ENCODE measurements around the gene IQCF6. TPM values are rescaled to one million over a fixed set of nuclear protein-coding genes. Genes with fewer than 3 reads are reported as not detected.
"Not testable (repeated sequence)": the region's sequence is repeated elsewhere in the genome, so short reads cannot be mapped to it uniquely, and the experiment has no call there.

Gene IQCF6
- total and polyA plus RNA-seq, 7 donors: not detected

DNA sequence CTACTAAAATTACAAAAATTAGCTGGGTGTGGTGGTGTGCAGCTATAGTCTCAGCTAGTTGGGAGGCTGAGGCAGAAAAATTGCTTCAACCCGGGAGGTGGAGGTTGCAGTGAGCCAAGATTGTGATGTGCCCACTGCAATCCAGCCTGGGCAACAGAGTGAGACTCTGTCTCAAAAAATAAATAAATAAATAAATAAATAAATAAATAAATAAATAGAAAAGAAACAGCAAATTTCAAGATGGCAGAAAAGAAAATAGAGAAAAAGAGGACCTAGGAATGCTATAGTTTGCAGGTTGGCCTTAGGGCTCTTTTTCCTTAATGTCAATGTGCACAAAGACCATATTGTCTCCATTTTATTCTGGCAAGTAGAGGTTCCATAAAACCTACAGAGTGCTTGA, 28.2 kb downstream of the IQCF6 start:
- no peak for DNase-seq
- intact Hi-C loops (cut with DNase I): no loop called here
- Histone ChIP-seq H3K9me3 (no peaks in the 10 kb centered on the region), H3K27ac (no peak overlapping the region), H3K4me1 (no peaks in the 10 kb centered on the region), H3K36me3 (ENCODE audit: insufficient read depth in 1 of 2, low read depth in 1 of 2) (no peaks in the 10 kb centered on the region), H3K27me3 (ENCODE audit: insufficient read depth in 3 of 3, low read length in 2 of 3) (no peaks in the 10 kb centered on the region), H3K4me3 (no peak overlapping the region)
- TF ChIP-seq, protein P1, sequence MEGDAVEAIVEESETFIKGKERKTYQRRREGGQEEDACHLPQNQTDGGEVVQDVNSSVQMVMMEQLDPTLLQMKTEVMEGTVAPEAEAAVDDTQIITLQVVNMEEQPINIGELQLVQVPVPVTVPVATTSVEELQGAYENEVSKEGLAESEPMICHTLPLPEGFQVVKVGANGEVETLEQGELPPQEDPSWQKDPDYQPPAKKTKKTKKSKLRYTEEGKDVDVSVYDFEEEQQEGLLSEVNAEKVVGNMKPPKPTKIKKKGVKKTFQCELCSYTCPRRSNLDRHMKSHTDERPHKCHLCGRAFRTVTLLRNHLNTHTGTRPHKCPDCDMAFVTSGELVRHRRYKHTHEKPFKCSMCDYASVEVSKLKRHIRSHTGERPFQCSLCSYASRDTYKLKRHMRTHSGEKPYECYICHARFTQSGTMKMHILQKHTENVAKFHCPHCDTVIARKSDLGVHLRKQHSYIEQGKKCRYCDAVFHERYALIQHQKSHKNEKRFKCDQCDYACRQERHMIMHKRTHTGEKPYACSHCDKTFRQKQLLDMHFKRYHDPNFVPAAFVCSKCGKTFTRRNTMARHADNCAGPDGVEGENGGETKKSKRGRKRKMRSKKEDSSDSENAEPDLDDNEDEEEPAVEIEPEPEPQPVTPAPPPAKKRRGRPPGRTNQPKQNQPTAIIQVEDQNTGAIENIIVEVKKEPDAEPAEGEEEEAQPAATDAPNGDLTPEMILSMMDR (IDR thresholded peaks at IDR 0.05): no peak
- WGBS, 3 donors: 92 to 93% (median 93%) methylated on average over 1 of the region's 1 CpG
- ATAC-seq: no peak

DNA sequence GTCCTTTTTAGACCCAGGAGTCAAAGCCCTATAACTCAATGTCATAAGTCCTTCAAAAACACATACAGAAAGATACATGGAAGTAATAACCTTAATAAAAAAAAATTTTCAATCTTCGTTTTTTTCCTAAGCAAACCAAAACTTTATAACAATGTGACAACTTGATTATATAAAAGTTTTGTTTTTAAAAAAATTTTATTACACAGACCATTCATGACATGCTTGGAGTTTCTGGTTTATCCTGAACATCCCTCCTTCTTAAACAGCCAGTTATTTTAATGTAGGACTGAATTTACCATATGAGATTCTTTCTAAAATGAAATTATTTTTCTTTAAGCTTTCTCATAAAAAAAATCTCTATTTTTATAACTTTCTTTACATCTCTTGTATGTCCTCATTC, 30.7 kb downstream of the IQCF6 start:
- ATAC-seq (no peak), DNase-seq (no peak)
- Histone ChIP-seq H3K27me3 (ENCODE audit: insufficient read depth in 3 of 3, low read length in 2 of 3) (no peaks in the 10 kb centered on the region), H3K9me3 (no peaks in the 10 kb centered on the region), H3K36me3 (ENCODE audit: insufficient read depth in 1 of 2, low read depth in 1 of 2) (no peaks in the 10 kb centered on the region), H3K27ac (no peak overlapping the region), H3K4me3 (no peak overlapping the region), H3K4me1 (no peaks in the 10 kb centered on the region)
- WGBS, 3 donors: 40 to 51% (median 48%) methylated on average over 1 of the region's 1 CpG
- intact Hi-C loops (cut with DNase I): no loop called here
- TF ChIP-seq, protein P1 (IDR thresholded peaks at IDR 0.05): no peak

DNA sequence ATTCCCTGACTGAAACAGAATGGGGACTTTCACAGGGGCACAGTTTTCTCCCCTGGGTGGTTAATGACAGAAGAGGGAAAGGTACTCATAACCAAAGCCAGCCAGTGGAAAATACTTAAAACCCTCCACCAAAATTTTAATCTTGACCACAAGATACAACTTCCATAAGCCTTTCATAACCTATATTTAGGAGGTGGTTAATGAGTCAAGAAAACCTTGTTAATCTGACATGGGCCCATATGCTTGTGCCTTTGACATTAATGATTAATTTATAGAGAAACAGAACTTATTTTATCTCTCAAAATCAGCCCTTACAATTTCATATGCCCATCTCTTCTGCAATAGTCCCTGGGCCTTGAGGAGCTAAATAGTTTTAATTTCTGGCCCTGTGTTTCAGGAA, 31.2 kb downstream of the IQCF6 start:
- TF ChIP-seq, protein P1 (IDR thresholded peaks at IDR 0.05): no peak
- Histone ChIP-seq H3K27me3 (ENCODE audit: insufficient read depth in 3 of 3, low read length in 2 of 3) (peaks cover 0 to 2% (median 0%) of the 10 kb centered on the region in 3 donors), H3K36me3 (ENCODE audit: insufficient read depth in 1 of 2, low read depth in 1 of 2) (no peaks in the 10 kb centered on the region), H3K9me3 (no peaks in the 10 kb centered on the region), H3K4me3 (no peak overlapping the region), H3K27ac (no peak overlapping the region), H3K4me1 (no peaks in the 10 kb centered on the region)
- intact Hi-C loops (cut with DNase I): no loop called here
- DNase-seq (no peak), ATAC-seq (no peak)

DNA sequence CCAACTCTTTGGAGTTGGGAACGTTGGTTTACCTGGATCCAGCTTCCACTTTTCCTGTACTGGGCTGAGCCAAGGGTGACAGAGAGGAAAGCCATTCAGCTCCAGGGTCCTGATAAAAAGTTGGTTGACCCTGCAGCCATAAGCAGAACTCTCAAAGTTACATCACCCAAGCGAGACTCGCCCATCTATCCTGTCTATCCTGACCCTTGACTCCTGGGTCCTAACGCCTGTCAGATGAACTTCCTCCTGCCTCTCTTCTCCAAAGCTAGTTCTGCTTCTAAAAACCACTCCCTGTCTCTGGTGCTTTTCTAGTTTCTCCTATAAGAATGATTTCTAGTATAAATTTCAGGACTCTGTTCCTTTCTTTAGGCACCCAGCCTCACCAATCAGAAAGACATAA, 36.1 kb downstream of the IQCF6 start:
- H3K4me1 ChIP-seq; H3K27me3 ChIP-seq (ENCODE audit: insufficient read depth in 3 of 3, low read length in 2 of 3); H3K9me3 ChIP-seq; H3K4me3 ChIP-seq; H3K27ac ChIP-seq; intact Hi-C loops (cut with DNase I); ATAC-seq; DNase-seq; H3K36me3 ChIP-seq (ENCODE audit: insufficient read depth in 1 of 2, low read depth in 1 of 2): not testable (repeated sequence)
- WGBS, 3 donors: 43 to 55% (median 50%) methylated on average over 4 of the region's 4 CpGs

DNA sequence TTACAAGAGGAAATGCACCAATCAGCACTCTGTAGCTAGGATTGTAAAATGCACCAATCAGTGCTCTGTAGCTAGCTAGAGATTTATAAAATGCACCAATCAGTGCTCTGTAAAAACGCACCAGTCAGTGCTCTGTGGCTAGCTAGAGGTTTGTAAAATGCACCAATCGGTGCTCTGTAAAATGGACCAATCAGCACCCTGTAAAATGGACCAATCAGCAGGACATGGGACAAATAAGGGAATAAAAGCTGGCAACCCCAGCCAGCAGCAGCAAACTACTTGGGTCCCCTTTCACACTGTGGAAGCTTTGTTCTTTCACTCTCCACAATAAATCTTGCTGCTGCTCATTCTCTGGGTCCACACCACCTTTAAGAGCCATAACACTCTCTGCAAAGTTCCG, 36.7 kb downstream of the IQCF6 start:
- H3K36me3 ChIP-seq (ENCODE audit: insufficient read depth in 1 of 2, low read depth in 1 of 2); intact Hi-C loops (cut with DNase I); H3K27me3 ChIP-seq (ENCODE audit: insufficient read depth in 3 of 3, low read length in 2 of 3); H3K9me3 ChIP-seq; H3K4me3 ChIP-seq; ATAC-seq; DNase-seq; H3K4me1 ChIP-seq; H3K27ac ChIP-seq: not testable (repeated sequence)
- 78 to 87% (median 82%) methylated on average over 3 of the region's 3 CpGs for WGBS, 3 donors

DNA sequence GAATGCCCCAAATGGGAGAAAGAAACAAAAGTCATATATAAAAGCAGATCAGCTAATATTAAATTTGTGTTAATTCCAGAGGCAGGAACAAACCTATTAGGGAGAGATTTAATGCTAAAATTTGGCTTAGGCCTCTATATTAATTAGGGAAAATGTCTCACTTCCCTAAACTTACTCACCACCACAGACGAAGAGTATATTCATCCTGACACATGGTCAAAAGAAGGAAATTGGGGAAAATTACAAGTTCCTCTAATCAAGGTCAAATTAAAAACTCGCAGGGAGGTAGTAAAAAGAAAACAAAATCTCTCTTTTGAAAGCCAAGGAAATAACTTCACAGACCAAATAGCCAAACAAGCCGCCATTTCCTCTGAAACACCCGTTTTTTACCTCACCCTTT, 39.9 kb downstream of the IQCF6 start:
- DNase-seq (no peak), ATAC-seq (no peak)
- Histone ChIP-seq H3K9me3 (no peaks in the 10 kb centered on the region), H3K4me1 (no peaks in the 10 kb centered on the region), H3K4me3 (no peak overlapping the region), H3K27me3 (ENCODE audit: insufficient read depth in 3 of 3, low read length in 2 of 3) (peaks cover 2 to 7% (median 5%) of the 10 kb centered on the region in 3 donors), H3K36me3 (ENCODE audit: insufficient read depth in 1 of 2, low read depth in 1 of 2) (no peaks in the 10 kb centered on the region), H3K27ac (no peak overlapping the region)
- 44 to 53% (median 51%) methylated on average over 4 of the region's 4 CpGs for WGBS, 3 donors
- intact Hi-C loops (cut with DNase I): no loop called here
- TF ChIP-seq, protein P1 (IDR thresholded peaks at IDR 0.05): no peak

Measured in psoas muscle (tissue), 8 donors.